Activated T-helper 1 cell treated with Interleukin-2 at 50 U/mL for 16 hours (primary cell): Measurements from ENCODE around the gene ALG12.

Experiments used
- DNase-seq: peaks from one replicate; pipeline ENCODE4 v3.0.0-alpha.2; 2020; ENCODE audit warnings: low read depth

The ALG12 gene

DNA sequence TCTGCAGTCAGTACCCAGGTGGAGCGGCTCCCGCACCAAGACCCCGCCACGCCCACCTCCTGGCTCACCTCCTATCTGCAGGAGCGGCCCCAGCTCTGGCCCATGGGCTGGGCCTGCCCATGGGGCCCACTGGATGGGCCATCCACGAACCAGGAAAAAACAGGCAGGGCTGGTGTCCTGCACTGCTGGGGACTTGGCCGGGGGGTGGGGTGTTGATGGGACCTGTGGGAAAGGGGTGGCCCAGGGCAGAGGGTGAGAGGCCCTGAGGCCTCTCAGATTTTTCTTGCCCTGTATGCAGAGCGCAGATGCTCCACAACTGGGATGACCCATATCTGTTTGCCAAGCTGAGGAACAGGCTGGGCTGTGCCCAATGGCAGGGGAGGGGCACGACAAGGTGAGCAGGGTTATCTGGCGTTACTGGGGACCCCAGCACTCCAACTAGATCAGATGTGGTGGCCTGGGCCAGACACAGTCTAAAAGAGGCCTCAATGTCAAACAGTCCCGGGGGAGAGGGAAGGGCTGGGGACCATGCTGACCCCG is 39.7 kb upstream of the ALG12 start:
- DNase-seq: no peak

DNA sequence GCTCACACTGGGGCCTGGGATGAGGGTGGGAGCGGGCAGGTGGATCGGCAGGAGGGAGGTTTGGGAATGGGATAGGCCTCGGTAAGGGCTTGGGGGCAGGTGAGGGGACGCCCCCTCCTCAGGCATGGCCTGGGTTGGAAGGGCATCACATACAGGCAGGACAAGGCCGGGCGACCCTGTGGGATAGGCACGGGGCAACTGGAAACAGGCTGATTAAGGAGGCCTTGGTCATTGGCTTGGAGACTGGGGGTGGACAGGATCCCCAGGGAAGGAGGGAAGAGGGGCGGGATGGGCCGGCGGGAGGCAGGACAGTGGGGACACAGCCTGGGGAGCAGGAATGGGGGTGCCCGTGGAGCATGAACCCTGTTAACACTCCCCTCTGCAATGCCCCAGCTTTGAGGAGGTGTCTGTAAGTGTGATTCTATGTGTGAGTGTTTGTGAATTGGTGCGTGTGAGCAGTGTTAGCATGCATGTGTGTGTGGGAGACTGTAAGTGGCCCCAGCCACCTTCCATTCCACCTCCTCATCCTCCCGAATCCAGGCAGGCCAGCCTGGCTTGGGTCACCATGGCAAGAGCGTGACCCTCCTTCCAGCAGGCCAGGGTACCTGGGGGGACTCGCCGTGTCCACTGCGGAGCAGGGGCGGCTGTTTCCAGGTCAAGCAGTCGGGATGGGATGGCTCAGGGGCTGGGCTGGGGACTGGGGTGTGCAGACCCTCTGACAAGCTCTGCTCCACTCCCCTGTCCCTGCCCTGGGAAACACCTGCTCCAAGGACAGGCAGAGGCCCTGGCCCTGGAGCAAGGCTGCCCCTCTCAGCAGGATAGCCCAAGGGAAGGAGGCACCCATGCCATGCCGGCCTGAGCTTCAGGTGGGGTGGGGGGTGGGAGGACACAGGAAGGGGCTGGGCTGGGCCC is 38.9 kb upstream of the ALG12 start:
- DNase-seq: no peak

DNA sequence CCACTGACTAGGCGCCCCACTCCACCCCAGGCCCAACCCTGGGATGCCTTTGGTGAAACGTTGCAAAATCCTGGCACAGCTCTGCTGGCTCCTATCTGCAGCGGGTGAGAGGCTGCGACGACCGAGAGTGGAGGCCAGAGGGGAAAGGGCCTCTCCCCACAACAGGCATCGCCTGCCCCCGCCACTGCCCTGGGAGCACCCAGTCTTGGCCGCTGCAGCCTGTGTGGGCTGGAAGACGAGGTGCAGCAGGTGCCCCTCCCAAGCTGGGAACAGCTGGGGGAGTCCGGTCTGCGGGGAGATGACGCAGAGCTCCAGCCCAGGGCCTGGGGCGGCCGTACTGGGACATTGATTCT is 38.2 kb upstream of the ALG12 start:
- DNase-seq: no peak

DNA sequence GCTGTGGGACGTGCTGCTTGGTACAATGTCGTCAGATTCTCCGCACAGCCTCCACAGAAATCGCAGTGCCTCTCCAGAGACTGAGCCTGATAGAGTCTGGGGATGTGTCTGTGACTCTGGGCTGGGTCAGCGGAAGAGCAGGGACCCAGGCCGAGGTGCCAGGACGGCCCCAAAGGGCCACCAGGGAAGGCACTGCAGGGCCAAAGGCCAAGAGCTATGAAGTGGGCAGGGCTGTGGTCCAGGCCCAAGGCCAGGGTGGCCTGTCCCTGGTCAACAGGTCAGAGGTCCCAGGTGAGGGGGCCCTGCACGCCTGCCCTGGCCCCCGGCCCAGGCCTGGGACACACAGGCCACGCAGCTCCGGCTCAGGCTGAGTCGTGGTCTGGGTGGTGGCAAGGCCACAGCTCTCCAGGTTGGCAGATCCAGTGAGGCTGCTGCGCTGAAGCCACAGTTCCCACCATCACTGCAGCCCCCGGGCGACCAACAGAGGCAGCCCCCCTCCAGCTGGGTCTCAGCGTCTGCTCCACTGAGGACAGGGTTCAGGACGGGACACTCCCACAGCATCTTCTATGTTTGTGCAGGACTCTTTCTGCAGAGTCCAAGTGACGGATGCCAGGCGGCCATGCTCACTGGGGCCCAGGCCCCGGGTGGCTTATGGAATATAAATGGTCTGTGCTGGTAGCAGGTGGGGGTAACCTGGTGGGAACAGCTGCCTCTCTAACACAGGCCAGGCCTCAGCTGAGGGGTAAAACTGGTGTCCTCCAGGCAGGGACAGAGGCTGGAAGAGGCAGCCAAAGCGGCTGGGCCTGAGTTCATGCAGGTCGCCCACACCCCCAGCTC is 37.6 kb upstream of the ALG12 start:
- no peak for DNase-seq

DNA sequence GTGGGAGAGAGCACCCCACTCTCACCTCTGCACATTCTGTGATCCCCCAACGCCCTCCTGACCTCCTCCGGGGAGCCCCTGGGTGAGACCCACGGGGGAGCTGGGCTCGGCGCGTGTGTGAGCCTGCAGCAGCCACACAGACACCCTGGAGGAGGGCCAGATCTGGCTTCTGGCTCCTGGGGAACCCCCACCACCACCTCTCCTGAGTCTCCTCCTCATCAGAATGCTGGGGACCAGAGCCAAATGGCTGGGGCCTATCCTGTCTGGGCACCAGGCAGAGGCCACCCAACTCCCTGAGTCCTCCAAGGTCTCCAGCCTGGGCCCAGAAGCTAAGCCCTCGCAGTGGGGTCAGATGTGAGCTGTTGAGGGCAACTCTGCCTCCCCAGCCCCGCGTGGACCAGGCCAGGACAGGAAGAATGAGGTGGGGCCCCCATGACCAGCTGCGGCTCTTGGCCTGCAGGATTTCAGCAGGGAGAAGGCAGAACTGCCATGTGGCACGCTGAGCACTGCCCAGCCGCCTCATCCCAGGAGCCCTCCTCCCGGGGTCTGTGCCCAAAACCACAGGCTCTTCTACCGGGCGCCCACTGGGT is 36.8 kb upstream of the ALG12 start:
- DNase-seq: no peak

DNA sequence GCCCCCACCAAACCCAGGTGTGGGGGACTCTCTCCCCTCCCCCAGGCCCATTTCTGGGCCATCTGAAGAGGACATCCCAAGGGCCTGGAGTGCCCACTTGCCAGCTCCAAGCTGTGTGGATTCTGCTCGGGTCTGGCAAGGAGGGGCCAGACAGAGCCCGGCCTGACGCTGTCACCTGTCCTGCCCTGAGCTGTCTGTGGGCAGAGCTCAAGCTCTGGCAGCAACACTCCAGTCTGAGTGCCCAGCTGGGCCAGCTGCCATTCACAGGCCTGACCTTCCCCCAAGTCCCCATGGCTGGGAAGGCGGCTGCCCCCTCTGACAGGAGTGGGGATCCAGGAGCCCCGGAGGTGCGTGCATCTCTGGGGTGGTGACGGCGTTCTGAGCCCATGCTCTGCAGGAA is 36.1 kb upstream of the ALG12 start:
- no peak for DNase-seq

DNA sequence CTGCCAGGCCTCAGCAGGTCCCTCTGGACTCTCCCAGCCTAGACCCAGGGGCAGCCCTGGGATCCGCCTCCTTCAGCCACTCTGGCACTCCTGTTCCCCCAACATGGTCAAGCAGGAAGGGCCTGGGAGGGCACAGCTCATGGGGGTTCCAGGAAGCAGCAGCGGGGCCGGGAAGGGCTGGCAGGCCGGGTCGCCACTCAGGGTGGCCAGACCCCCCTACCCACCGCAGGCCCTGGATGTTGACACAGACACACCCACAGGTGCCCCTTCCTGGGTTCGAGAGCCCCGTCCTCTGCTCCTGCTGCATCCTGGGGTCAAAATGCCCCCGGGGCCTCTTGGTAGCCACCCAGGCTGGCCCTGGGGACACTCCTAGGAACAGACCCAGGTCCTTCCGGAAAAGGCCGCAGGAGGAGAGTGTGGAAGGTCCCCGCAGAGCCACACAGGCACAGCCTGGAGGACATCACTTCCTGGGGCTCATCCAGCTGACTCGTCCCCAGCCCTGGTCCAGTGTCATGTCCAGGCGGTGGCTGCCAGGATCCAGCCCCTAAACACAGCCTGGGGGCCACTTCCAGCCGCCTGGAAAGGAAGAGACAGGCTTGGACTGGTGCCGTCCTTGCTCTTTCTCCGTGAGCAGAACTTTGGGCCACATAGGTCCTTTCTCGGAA is 35.6 kb upstream of the ALG12 start:
- DNase-seq: no peak

DNA sequence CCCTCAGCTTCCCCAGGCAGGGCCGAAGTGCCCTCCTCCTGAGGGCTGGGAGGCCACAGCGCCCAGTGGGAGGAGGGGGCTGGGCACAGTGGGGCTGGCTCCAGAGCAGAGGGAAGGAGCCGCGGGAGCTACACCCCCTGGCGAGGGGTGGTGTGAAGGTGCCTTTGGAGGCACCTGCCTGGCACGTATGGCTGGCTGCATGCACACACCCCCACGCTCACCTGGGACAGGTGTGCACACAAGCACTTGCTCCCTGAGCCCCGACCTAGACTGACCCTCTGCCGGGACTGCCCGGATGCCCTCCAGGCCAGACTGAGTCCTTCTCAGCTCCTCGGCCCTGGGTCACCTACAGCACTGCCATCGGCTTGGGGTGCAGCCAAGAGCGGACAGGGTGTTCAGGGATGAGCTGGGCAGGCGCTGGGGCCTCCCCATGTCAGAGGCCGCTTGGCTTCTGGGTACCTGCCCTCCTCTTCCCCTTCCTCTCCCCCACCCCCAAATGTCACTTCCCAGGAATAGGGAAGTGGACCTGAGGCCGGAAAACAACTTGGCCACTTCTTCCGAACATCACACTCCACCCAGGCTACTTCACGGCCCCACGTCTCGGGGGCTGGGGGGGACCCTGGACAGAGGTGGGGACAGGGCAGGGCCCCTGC is 34.9 kb upstream of the ALG12 start:
- DNase-seq: no peak

DNA sequence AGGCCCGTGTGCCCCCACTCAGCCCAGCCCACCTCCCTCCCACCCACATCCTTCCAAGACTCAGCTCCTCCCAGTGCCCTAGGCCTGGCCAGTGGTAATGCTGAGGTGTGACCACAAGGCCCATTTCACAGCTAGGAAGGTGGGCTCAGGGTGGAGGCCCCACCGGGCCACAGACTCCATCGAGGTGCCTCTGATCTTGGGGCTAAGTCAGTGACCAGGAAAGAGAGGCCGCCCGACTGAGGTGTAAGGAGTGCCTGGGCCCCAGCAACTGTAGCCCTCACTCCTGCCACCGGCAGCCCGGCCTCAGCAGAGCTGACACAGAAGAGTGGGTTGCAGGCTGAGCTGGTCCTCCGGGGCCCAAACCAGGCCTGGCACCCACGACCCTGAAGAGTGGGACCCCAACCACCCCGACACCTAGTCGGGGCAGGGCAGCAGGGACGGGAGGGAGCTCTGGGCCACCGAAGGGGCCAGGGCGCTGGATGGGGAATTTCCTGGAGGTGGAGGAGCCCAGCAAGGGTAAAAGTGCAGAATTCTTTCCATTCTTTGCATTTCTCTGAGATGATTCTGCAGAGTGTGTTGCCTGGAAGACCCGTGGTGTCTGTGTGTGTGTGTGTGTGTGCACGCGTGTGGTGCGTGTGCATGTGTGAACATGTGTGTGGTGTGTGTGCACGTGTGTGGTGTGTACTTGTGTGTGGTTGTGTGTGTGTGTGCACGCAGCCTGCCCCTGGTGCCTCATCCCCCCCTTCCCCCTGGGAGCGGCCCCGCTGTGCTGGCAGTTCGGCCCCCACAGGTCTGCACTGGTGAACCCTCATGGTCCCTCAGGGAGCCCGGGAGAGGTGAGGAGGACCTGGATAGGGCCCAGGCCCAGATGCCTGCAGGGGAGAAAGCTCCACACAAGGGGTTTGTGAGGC is 34.0 kb upstream of the ALG12 start:
- DNase-seq: no peak

DNA sequence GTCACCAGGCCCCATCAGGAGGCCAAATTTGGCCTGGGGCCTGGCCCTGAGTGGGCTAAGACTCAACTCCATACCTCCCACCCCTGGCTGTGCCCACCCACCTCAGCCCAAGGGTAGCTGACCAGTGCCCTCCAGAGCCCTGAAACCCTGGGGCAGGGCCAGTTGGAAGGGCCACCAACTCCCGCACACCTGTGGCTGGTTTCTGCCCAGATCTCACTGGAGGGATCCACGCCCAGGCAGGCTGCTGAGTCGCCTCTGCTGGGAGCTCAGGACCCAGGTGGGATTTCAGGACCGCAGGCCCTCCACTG is 33.4 kb upstream of the ALG12 start:
- no peak for DNase-seq

DNA sequence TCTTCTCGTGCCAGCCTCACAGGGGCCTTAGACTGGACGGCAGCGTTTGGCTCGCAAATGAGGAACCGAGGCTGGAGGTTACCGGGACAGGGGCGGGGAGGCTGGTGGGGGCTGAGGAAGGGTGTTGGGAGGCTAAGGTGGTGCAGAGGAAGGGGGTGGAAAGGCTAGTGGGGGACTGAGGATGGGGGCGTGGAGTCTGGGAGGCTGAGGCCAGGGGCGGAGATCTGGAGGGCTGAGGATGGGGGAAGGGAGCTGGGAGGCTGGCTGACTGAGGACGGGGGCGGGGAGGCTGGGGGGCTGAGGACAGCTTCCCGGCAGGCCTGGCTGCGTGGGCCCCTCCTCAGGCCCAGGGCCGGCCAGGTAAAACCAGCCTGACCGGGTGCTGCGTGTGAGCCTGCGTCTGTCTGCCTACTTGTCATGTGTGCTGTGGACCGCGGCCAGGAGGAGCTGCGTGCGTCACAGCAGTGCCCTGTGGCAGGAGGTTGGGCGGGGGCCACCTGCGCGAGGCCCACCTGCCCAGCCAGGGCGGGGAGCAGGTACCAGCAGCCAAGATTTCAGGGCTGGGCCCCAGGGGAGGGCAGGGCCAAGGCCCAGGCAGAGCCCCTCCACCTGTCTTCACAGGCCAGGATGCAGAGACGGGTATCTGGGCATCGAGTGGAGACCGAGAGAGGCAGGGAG is 32.9 kb upstream of the ALG12 start:
- no peak for DNase-seq

DNA sequence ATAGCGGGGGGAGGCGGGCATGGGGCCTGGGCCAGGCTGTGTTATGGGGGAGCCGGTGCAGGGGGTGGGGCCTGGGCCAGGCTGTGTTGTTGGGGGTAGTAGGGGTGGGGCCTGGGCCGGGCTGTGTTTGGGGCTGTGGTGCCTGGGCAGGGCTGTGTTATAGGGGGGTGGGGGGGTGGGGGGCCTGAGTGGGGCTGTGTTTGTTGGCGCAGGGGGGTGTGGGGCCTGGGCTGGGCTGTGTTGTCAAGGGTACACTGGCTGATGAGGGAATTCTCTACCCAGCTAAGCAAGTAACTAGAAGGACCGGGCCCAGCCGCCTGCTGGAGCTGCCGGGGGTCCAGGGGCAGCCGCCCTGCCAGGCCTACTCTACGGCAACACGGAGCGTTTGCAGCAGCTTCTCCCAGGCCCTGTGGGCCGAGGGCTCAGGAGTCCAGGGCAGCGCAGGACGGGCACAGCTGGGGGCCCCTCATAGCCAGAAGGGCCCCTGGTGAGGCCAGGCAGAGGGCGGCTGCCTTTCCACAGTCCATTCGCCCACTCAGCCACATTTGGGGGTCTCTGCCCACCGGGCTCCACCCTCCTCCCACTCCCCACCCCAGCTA is 32.3 kb upstream of the ALG12 start:
- no peak for DNase-seq

DNA sequence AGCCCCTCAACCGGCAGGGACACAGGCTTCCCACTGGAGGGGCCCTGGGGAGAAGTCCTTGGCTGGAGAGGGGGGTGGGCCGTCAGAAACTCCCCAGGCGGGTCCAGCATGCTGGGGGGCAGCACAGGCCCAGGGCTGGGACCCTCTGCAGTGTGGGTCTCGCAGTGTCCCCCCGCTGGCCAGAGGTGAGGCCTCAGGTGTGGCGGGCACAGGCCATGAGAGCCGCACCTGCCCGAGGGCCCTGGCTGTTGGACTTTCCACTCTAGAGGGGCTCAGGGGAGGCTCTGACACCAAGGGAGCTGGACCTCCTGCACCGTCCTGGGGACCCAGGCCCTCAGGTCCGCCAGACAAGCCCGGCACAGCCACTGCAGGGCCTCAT is 31.7 kb upstream of the ALG12 start:
- no peak for DNase-seq

DNA sequence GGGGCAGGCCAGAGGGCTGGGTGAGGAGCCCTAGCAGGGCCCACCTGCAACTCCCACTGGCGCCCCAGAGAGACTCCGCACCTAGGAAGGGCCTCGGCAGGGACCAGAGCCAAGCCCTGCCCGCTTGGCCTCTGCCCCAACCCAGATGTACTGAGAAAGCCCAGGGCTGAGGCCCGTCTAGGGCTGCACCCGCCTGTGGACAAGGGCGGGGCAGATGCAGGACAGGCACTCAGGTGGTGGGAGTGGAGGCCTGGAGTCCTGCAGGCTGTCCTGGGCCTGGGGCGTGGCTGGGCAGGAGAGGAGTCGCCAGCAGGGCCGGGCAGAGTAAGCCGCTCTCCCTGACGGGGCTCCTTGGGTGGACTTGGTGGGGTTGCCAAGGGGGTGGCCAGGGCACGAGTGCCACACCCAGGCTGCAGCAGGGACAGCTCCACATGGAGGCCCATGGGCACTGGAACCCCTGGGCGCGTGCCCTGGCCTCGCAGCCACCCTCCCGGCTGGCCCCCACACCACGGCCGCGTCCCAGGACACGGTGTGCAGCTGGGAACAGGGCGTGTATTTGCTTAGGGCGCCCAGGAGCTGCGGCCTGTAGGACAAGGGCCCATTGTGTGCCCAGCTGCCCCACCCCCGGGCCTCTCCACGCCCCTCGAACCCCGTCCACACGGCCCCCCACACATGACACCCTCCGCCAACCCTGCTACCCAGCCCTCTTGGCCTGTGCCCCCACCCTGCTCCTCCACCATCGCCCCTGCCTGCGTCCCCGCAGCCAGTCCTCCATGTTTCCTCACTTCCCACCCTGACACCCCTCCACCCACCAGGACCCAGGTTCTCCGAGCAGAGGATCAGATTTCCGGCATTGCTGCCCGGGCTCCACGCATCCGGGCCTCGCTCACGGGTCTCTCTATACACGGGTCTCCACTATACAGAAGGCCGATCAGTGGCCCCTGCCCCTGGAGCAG is 31.0 kb upstream of the ALG12 start:
- DNase-seq: no peak

DNA sequence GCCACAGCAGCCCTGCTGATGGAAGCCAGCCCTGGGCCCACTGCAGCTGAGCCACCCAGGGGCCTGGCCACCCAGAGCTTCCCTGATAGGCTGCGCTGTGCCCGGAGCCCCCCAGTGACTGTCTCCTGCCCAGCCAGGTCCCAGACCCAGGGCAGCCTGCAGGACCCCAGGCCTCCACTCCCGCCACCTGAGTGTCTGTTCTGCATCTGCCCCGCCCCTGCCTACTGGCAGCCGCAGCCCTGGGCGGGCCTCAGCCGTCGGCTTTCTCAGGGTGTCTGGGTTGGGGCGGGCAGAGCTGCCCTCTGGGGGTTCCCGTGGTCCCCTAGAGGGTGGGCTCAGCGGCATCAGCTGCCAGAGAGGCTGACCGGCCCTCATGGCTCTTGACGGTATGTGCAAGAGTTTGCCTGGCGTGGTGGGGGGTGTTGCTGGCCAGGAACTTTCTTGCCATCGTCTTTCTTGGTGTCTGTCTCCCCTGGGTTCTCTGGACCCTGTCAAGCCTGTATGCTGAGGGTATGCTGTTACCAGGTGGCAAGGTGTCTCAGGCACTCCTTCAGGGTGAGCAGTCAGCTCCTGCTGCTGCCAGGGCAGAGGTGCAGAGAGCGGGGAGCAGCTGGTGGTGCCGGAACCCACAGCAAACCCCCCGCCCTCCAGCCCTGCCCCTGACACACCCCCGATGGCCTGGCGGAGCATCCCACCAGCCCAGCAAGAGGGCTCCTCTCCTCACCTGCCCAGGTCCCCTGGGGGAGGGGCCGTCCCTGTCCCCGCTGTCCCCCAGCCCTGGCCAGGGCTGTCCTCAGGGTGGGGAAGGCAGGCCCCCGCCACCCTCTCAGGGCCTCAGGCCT is 30.1 kb upstream of the ALG12 start:
- no peak for DNase-seq

DNA sequence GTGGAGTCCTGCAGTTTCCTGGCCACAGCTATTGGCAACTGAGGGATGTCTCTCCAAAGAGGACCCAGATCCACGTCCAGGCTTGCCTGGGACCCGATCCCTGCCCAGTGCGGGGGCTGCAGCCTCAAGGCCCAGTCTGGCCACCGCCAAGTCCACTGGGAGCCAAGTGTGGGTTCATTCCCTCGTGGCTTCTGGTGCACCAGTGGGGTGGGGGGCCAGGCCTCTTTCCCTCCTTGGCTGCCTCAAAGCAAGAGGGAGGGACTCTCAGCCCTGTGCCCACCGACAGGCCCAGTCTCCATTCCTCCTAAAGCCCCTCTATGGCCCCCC is 29.0 kb upstream of the ALG12 start:
- DNase-seq: no peak

DNA sequence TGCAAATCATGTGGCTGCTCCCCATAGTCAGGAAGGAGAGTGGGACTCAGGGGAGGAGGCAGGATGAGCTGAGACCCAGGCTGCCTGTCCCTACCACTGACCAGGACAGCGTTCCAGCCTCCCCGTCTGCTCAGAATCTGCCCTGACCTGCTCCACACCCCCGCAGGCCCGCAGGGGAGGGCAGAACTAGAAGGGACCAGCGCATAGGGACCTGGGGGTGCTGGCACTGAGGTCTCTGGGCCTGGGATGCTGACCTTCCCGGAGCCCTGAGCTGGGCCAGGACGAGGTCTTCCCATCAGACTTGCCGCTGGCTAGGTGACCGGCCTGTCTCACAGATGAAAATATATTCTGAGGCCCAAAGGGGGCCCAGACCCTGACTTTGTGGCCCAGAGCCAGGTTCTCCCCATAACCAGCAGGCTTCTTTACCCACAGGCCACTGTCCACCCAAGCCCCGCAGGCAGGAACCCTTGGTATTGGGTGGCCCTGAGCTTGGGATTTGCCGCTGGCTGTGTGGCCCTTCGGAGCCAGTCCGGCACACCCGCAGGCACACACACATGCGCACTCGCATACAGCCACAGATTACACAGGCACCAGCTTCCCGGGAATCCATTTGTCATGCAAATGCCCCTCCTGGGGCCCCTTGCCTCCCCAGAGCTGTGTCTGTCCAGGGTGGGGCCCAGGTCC is 28.5 kb upstream of the ALG12 start:
- DNase-seq: no peak
